ENCODE results near the gene UNK. TPM values are rescaled to one million over a fixed set of nuclear protein-coding genes. Genes with fewer than 3 reads are reported as not detected.
A peak's percentile ranks its signal among the peaks of the same experiment; 100 is the strongest.

UNK gene
- total and polyA plus RNA-seq, 2 of the 13 experiments (the other 11 are each of a cell fraction or from before 2014, with no cell fraction given): 31.6 to 33.0 TPM

- no peak overlapping the region for H2AFZ ChIP-seq (ENCODE audit: low read length)
- H3K36me3 ChIP-seq (replicated peaks in 1 of 2; ENCODE audit: control insufficient read depth in 1 of 2, insufficient read depth in 2 of 2, low read length in 2 of 2): peaks cover 22 to 53% of the 10 kb centered on the region in 2 experiments
- DNase-seq (ENCODE audit: low spot score) (no peak), ATAC-seq (no peak), FAIRE-seq (no peak)
- no peak overlapping the region for H3K9ac ChIP-seq (ENCODE audit: insufficient read depth, low read depth, low read length)
- no peaks in the 10 kb centered on the region for H3K9me3 ChIP-seq (ENCODE audit: low read length)
- ChIA-PET CTCF (ENCODE audit: low intra/inter-chr PET ratio, low total read pairs) (no interaction called here), POLR2A (interaction anchor here (1.0 to 8.0 kb wide), 13 partner anchors 8 to 71 kb away, joined by 3 to 88 read pairs (median 7); partner anchors contain the start of genes UNC13D, UNK and WBP2)
- peaks cover 22% of the 10 kb centered on the region for H3K4me1 ChIP-seq (ENCODE audit: insufficient read depth, low read length)
- H4K20me1 ChIP-seq (ENCODE audit: insufficient read depth, low read length): no peaks in the 10 kb centered on the region
- H3K4me3 ChIP-seq (replicated peaks in 1 of 3; ENCODE audit: insufficient read depth in 1 of 3, low read depth in 2 of 3, low read length in 3 of 3): no peak overlapping the region
- no peaks in the 10 kb centered on the region for H3K27me3 ChIP-seq (ENCODE audit: control insufficient read depth in 1 of 2, insufficient read depth in 2 of 2, low read length in 2 of 2)
- no peak overlapping the region for H3K4me2 ChIP-seq (ENCODE audit: low read depth, low read length)
- WGBS (ENCODE audit: low lambda C conversion rate): 94% methylated on average over 12 of the region's 12 CpGs
- in situ Hi-C loops (cut with HindIII; ENCODE audit: extremely low pct_ligation_motif_present, low pct_unique_long_range_greater_than_20kb): no loop called here
- H3K79me2 ChIP-seq (ENCODE audit: insufficient read depth, low read length): no peaks in the 10 kb centered on the region
- peak overlapping the region; percentile 33 for H3K27ac ChIP-seq (ENCODE audit: extremely low read length, insufficient read depth, low read length)
- no TSS peak for BruUV-seq (replicated peaks)
- intact Hi-C loops (cut with micrococcal nuclease; ENCODE audit: unreplicated experiment): loop anchor here (5.0 kb wide), 1 partner anchor 49 kb away; a partner anchor contains a TSS
- TF ChIP-seq MYPOP (CRISPR knock-in tag; IDR thresholded peaks at IDR 0.05): no peak
- TF ChIP-seq FOXC1 (CRISPR knock-in tag; IDR thresholded peaks at IDR 0.05; ENCODE audit: borderline replicate concordance): no peak
- no peak for TF ChIP-seq ZXDC (CRISPR knock-in tag; IDR thresholded peaks at IDR 0.05)
- TF ChIP-seq SNAPC4 (CRISPR knock-in tag; IDR thresholded peaks at IDR 0.05): no peak
- TF ChIP-seq SP1 (IDR thresholded peaks at IDR 0.05): no peak
- no peak for TF ChIP-seq SP1 (CRISPR knock-in tag; IDR thresholded peaks at IDR 0.05)
- no peak for TF ChIP-seq TFE3 (CRISPR knock-in tag; IDR thresholded peaks at IDR 0.05)
- no peak for TF ChIP-seq ZBTB39 (CRISPR knock-in tag; IDR thresholded peaks at IDR 0.05)
Observed at GRCh38 chr17:75825748-75826370, 41.3 kb downstream of the UNK start.

Data from HepG2 (cell line).